ENCODE results near the gene MSI2.

The MSI2 gene

DNA sequence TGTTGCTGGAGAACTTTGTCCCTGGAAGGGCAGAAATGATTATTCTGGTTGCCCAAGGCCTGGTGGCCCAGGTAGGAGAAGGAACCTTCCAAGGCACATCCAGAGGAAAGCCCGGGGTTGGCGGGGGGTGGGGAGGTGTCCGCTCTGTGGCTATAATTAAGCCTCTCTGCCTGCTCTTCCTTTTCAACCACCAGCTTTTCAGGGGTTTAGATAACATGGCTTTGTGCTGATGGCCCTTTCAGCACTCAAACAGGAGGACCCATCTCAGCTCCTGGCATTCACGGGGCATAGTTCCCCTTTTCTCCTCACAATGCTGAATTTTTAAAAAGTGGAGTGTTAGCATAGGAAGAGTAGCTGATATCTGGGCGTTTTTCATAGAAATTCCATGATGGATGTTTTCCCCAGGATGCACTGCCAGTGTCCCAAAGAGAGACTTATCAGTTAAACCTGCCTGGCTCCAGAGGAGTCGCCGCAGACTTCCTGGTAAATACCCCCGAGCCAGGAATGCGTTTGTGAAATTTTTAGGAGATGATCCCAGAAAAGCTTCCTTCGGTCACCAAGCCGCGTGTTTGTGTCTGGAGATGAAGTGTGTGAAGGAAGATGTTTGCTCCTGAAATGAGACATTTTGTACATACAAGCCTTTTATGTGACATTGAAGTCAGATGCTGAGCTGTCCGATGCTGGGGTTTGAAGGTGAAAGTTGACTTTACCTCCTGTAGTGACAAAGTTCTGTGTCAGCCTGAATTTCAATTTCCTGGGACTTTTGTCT lies 188.5 kb downstream of the MSI2 start:
- no peak for DNase-seq

DNA sequence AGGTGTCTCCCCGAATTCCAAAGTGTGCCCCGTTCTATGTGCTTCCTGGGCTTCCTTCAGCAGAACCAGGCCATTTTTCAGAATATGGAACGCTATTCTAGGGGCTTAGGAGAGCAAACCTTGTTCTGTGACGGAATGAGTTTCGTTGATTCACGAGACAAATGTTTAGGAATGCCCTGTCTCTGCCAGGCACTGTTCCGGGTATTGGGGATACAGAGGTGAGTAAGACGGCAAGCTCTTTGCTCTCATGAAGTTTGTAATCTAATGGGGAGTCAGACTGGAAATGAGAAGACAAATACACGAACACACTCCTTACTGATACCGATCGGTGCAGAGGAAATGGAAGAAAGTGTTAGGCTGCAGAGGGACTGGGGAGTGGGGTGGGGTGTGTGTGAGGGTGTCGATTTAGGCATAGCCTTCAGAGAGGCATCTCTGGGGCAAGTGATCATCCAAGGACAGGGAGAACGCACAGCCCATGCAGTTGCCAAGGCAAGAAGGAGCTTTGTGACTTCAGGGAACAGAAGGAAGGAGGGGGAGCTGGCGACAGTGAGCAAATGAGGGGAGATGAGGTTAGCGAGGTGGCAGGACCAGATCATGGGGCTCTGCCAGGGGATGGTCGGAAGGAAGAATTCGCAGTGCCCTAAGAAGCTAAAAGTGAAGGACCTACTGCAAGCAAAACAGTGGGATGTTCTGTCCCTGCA lies 189.6 kb downstream of the MSI2 start:
- DNase-seq: no peak

DNA sequence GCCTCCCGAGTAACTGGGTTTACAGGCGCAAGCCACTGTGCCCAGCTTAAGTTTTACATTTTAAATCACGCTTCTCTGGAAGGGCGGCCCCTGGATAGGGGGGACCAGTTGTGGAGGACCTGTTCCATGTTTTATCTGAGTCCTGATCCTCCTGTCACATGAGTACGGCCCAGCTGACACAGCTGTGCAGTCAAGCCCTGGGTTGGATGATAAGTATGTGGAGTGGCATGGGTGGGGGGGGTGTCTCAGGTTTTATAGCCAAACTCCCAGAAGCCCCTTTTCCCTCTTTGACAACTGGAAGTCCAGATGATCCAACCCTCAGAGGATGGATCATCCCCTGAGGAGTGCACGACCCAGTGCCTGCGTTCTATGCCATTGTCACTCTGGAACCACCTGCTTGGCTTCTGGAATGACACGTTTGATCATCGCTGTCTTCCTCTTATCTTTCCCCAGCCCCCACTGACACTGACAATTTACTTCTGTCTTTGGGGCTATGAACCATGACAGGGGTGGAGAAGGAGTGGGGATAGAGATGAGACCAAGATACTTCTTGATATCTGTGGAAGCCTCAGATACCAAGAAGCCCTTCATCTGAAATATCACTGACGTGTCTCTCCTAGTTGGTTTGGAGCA lies 191.2 kb downstream of the MSI2 start:
- DNase-seq: no peak

DNA sequence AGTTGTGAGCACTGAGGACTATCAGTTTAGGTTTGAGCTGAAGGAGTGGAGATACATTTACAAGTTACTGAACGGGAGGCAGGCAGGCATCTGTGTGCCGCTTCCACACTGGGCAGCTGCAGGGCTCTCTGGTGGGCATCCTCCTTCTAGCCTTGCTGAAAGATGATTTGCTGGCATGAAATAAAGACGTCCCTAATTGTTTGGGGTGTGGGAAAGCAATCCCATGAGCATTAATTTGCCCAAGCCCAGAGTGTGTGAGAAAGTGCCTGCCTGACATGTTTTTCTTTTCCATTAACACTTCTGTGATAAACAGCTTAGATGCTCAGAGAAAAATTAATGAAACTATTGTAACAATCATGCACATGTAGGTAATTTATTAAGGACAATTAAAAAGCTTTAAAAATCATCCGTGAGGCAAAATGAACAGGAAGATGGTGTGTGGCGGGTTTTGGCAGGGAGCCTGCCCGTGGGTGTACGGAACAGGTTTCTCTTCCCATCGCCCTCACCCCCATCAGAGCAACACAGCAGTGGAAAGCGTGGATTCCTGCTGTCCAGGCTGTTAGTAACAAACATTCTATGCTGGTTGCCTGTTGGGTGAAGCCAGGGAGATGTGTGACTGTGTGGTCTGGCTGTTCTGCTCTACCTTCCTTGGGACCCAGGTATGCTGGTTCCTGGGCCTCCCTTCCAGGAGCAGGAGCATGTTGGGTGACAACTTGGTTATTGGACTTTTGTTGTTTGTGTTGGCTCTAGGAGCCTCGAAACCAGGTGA lies 191.9 kb downstream of the MSI2 start:
- DNase-seq: no peak

DNA sequence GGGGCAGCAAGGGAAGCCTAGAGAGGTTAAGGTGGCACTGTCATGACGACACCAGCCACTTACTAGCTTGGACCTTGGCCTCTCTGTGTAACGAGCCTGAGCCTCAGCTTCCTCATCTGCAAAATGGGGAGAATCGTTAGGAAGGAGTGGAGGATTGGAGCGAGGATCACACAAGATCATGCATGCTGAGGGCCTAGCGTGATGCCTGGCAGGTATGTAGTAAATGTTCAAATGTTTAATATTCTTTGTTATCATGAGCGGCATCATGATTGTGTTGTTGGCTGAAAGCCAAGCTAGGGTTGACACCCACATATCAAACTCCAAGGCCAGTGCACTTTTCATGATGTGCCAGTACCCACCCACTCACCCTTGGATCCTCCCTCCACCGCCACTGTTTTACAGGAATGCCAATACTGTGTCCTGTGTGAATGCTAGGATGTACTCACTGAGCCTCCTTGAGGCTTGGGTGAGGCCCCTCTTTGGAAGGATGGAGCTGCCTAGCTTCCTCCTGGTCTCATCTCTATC lies 192.5 kb downstream of the MSI2 start:
- no peak for DNase-seq

DNA sequence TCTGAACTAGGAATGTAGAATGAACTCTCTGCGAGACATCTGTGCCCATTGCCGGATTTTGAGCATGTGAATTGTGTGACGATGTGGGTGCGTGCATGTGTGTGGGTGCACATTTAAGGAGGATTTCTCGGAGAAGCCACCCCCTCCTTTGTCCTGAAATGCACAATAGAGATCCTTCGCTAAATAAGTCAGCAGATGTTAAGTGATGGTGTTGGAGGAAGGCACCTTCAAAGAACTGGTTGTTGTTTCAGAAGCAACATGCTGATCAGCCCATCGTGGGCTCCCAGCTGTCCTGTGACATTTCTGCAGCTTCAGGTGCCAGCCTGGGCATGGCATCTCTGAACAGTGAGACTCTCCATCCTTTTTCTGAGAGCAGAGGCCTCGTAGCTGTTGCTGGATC lies 194.9 kb downstream of the MSI2 start:
- no peak for DNase-seq

DNA sequence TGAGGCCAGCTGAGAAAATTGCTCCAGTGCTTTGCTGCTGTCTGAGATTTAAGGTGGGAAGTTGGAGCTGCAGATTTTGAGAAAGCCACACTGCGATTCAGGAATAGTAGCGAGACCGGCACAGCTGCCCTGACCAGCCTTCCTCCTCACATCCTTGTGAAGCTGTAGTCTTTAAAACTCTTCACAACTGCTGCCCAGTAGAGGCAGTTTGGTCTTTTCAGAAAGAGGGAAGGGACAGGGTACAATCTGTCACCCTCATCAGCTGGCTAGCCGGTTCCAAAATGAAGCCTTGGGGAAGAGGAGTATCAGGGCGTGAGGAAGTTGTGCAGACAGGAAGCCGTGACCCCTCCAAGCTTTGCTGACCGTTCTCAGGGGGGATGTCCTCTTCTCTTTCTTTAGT lies 195.3 kb downstream of the MSI2 start:
- no peak for DNase-seq

DNA sequence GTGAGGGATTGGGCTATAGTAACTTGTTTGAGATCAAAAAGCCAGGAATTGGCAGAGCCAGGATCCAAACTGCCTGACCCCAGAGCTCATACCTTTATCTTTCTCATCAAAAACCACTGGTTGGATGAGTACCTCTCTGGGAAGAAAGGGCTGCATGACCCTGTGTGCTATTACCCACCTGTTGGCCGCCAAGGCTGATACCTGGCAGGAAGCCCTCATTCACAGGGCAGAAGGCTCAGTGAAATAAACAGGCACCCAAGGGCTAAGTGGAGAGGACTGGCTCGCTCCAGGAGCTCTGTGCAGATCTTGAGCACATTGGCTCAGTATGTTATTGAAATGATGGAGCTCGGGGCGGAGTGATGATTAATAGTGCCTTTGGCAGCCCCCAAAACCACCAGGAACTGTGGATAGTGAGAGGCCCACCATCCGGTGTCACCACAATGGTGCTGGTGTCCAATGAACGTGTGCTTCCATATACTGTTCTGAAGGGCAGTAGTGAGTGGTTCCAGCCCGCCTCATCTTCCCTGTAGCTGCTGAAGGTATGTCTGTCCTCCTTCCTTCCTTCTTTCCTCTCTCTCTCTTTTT lies 197.6 kb downstream of the MSI2 start:
- DNase-seq: no peak

DNA sequence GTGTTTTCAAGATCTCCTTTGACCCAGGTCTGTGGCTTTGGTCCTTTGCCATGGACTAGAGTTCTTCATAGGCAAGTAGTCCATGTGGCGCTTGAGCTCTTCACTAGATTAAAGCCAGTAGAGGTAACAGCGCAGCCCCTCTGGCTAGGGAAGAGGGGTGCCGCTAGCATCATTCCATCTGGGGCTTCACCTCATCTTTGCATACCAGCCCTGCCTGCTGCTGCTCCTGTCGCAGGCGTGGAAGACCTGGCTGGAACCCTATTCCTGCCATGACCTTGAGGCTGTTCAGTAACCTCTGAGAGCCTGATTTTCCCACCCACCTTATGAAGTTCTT lies 198.4 kb downstream of the MSI2 start:
- DNase-seq: no peak

DNA sequence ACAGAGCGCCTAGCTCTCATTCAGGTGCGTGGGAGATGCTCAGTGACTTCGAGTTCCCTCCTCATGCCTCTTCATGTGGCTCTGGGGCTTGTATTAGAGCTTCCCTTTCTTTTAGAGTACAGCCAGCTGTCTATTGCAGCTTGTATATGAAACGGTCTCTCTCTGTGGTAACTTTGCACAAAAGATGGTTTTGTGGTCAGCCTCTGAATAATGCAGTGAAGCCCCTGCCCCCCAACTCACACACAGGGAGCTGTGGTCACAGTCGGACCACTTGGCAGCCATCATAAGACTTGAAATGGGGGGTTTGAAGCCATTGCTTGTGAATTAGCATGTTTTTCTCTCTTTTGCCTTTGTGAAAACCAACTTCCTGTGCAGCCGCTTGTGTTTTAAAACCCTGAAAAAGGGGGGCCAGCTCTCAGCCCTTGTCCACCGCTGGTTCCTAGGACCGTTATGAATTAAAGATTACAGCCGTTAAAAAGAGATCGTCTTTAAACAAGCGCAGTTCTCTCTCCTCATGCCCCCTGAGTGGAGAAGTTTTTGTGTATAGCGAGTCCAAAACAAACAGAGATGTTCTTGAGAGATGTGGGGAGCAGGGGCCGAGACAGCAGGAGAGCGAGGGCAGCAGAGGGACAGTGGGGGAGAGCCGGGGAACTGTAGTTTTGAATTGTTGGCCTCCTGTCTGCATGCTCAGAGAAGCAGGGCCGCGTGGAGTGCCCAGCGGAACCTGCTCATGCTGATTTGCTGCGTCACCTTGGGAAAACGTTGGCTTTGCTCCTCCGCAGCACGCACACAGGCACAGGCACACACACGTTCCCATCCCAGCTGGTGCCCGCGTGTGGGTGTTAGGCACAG lies 199.0 kb downstream of the MSI2 start:
- DNase-seq: no peak

DNA sequence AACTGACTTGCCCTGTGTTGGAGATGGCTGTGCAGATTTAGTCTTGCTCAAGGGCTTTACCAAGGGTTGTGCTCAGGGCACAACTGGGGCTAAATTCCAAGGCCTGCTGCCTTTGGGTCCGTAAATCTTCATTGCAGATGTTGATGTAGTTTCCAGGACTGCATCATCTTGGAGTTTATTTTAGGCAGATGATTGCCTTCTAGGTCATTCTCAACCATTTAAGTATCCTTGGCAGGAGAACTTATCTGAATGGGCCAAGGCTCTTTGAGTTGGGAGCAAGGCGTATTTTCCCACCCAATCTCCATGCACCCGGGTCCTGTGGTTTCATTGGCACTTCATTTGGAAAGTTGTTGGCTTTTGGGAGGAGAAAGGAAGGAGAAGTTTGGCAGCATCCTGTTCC lies 200.3 kb downstream of the MSI2 start:
- no peak for DNase-seq

DNA sequence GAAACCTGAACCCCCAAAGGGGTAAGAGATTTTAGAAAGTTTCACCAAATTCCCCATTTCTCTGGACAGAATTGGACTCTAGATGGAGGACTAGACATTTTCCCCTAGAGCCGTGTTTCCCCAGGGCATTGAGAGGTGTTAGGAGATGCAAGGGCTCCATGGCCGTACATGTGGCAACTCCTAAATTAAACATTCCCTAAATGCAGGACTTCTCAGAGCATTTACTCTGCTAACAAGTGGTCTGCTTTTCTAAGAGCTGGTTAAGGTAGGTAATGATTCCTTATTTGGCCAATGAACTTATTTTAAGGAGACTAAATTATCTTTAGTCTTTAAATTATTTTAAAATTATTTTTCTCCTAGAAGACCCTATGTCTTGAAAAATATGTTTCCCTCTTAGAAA lies 200.9 kb downstream of the MSI2 start:
- no peak for DNase-seq

DNA sequence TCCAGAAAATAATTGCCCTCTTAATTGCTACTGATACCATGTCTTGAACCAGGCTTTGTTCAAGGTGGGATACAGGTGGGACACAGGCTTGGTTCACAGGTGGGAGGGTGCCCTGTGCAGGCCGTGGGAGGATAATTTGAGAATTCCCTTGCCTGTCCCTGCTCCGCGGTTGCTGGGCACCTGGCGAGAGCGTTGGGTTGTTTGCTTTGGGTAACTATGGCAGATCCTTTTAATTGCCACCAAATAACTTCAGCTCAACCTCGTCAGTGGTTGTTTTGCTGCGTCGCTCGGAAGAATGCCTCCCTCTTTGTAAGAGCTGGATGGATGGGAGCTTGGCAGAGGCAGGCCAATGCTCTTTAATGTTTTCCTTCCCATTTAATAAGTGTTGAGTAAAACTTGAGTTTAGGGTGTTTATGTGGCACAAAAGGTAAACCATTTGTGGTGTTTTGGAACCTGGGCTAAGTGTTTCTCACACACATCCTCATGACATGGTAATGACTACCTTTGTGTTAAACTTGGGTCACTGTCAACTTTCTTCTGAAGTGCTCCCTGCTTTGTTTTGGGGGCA lies 202.5 kb downstream of the MSI2 start:
- DNase-seq: no peak

DNA sequence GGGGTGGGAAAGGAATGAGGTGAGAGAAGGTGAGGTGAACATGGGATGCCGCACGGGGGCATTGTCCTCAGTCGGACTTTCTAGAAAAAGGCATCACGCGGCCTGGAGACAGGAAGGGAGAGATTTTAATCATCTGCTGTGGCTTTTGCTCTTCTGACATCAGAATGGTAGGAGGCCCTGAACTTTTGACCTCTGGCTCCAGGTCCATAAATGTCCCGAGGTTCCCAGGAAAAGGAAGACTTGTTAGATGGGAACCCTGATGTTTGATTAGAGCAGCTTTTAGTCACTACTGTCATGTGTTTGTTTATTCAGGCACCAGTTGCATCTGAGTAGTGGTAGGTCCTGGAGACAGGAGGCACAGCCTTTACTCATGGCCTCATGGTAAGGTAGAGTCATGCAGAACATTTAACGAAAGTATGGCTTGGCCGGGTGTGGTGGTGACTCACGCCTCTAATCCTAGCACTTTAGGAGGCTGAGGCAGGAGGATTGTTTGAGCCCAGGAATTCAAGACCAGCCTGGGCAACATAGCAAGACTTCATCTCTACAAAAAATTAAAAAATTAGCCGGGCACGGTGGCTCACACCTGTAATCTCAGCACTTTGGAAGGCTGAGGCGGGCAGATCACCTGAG lies 203.1 kb downstream of the MSI2 start:
- no peak for DNase-seq

DNA sequence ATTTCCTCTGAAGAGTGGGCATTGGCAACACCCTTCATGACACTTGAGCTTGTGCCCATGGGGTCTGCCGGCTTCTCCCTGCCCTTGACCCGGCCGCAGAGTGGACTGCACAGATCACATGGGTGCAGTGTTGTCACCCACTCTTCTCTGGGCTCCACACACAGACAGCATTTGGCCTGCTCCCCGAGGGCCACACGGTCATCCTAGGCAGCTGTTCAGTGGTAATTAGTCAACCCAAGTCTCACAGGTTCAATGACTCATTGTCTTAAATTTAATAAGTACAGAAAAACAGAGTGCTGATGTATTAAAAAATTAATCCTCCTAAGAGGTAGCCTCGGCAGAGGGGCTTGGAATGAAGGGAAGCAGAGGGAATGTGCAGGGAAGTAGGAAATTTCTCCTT lies 204.8 kb downstream of the MSI2 start:
- no peak for DNase-seq

DNA sequence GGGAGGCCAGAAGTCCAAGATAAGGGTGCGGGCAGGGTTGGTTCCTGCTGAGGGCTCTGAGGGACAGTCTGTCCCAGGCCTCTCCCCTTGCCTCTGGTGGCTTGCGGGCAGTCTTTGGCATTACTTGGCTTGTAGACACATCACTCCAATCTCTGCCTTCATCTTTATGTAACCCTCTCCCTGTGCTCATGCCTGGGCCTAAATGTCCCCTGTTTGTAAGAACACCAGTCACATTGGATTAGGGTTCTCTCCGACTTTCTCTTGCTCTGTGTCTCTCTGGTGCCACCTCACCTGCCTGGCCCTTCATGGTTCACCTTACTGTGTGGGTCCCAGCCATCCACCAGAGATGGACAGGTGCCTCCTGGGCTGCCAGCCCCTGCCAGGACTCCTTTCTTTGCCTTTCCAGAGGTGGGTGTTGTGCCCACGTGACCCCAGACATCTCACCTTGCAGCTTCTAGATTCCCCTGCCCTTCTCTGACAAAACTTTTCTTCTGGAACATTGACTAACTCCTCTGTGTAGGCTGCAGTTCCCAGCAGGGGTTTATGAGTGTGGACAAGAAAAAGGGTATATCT lies 205.8 kb downstream of the MSI2 start:
- no peak for DNase-seq

DNA sequence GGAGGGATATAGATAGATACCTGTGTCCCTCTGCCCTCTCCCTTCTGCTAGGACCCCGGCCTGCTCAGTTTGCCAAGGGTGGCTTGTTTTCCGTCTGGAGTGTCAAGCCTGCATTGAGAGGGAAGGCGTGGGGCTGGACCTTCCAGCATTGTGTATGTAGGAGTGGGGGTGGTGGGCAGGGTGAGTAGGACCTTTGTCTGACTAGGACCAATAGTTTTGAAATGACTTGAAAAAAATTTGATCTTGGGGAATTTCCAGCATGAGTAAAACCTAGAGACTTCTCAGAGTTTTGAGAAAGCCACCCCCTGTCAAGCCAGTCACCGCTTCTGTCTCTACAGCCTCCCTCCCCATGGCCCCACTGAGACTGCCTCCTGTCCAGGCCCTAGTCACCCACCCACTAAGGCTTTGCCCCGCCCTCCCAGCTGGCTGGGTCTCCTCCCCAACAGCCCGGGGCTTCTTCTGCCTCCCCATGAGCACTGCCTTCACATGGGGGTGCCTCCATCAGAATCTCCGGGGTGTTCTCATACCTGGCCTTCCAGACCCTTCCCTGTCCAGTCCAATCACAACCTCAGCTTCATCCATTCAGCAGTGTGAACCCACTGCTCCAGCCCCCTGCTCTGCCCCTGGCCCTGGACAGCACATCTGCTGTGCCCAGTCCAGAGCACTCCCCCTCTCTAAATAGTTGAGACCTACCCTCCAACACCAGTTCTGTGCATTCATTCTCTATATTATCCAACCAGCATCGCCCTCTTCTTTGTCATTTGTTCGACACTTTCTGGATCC lies 207.0 kb downstream of the MSI2 start:
- peak; percentile 41 for DNase-seq

DNA sequence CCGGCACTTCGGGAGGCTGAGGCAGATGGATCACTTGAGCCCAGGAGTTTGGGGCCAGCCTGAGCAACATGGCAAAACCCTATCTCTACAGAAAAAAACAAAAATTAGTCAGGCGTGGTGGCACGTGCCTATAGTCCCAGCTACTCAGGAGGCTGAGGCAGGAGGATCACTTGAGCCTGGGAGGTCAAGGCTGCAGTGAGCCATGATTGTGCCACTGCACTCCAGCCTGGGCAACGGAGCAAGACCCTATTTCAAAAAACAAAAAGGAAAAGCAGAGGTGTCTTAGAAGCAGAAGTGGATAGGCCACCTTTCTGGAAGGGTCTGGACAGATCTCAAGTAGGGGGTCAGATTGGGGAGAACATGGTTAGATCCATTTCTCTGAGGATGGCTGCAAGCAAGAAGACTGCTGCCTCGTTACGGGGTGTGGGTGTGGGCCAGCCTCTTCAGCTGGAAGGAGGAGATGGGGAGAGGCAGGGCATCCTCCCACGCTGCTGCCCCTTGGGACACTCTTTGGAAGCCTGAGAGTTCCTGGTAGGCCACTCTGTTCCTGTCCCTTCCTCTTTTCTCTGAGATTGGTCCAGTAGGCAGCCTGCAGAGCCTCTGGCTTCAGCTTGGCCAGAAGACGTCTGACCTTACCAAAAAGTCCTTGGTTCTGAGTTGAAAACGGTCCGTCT lies 208.0 kb downstream of the MSI2 start:
- DNase-seq: no peak

DNA sequence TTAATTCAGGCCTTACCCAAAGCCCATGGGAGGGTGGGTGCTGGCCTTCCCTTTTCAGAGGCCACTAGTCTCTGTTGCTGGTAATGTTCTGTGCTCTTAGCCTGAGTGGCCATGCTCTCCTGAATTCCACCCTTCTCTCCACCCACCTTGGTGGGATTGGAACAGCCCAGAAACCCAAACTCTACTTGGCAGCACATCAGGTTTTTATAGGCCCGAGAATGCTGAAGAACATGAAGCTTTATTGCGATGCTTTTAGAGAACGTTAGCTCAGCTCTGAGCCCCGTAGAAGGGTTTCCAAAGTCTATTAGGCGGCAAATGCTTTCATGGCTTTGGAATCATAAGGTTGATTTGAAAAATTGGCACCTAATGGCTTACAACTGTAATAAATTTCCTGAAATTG lies 209.3 kb downstream of the MSI2 start:
- DNase-seq: no peak

Measured in amniotic stem cell (primary cell).